GM23338 (cell line): Measurements from ENCODE around the gene HCN2. TPM values are rescaled to one million over a fixed set of nuclear protein-coding genes. Genes with fewer than 3 reads are reported as not detected.

Experiments used
- ATAC-seq: fragments of 200-7000 bp; cut with Tn5 transposase; 3 replicates; pipeline ENCODE4 v1.9.1; 2020
- DNase-seq: peaks from one replicate; pipeline ENCODE4 v3.0.0-alpha.2; 2015; ENCODE audit warnings: low spot score
- H2AFZ ChIP-seq: fragments of 200-600 bp; sonication (generic); 2 replicates; pipeline ENCODE4 v1.8.0; 2016; ENCODE audit warnings: antibody characterized with exemption, mild to moderate bottlenecking, moderate library complexity
- H3F3A ChIP-seq: fragments of 200-600 bp; sonication (generic); replicated peaks from 2 replicates; pipeline ENCODE4 v1.8.0; 2017; ENCODE audit warnings: antibody characterized with exemption, mixed run types, low read depth
- H3K27ac ChIP-seq: fragments of 200-600 bp; sonication (generic); 2 replicates; pipeline ENCODE4 v1.6.1; 2016; ENCODE audit warnings: low read depth
- H3K27me3 ChIP-seq: fragments of 200-600 bp; sonication (generic); 2 replicates; pipeline ENCODE4 v1.8.0; 2016; ENCODE audit warnings: mild to moderate bottlenecking, mixed run types, moderate library complexity; ENCODE audit not compliant: insufficient read depth
- H3K36me3 ChIP-seq: fragments of 200-600 bp; sonication (generic); 2 replicates; pipeline ENCODE4 v1.8.0; 2016; ENCODE audit warnings: mild to moderate bottlenecking; ENCODE audit not compliant: insufficient read depth
- H3K4me1 ChIP-seq: fragments of 200-600 bp; sonication (generic); 2 replicates; pipeline ENCODE4 v1.8.0; 2016; ENCODE audit warnings: mild to moderate bottlenecking, moderate library complexity; ENCODE audit not compliant: insufficient read depth
- H3K4me2 ChIP-seq: fragments of 200-600 bp; sonication (generic); 2 replicates; pipeline ENCODE4 v1.7.1; 2017; ENCODE audit warnings: mixed run types
- H3K4me3 ChIP-seq: fragments of 200-600 bp; sonication (generic); 2 replicates; pipeline ENCODE4 v1.6.1; 2016; ENCODE audit warnings: mixed run types
- H3K79me2 ChIP-seq: fragments of 200-600 bp; sonication (generic); replicated peaks from 2 replicates; pipeline ENCODE4 v1.8.0; 2017; ENCODE audit warnings: mild to moderate bottlenecking; ENCODE audit not compliant: insufficient read depth
- H3K9me2 ChIP-seq: fragments of 200-600 bp; sonication (generic); 2 replicates; pipeline ENCODE4 v1.8.0; 2017; ENCODE audit not compliant: insufficient read depth
- H4K20me1 ChIP-seq: fragments of 200-600 bp; sonication (generic); replicated peaks from 2 replicates; pipeline ENCODE4 v1.8.0; 2017; ENCODE audit warnings: mild to moderate bottlenecking; ENCODE audit not compliant: insufficient read depth
- H3K27ac Mint-ChIP-seq: 2 replicates; pipeline ENCODE4 v1.8.0; 2020; ENCODE audit warnings: inconsistent platforms, mild to moderate bottlenecking, moderate library complexity, mixed read lengths
- H3K27me3 Mint-ChIP-seq: 3 replicates; pipeline ENCODE4 v1.8.0; 2022; ENCODE audit warnings: low read depth, mild to moderate bottlenecking, moderate library complexity, mixed read lengths, inconsistent platforms; ENCODE audit not compliant: insufficient read depth, poor library complexity
- H3K36me3 Mint-ChIP-seq: 3 replicates; pipeline ENCODE4 v1.8.0; 2021; ENCODE audit warnings: low read depth, mild to moderate bottlenecking, inconsistent platforms, moderate library complexity, mixed read lengths
- H3K4me1 Mint-ChIP-seq: 3 replicates; pipeline ENCODE4 v1.8.0; 2020; ENCODE audit warnings: mild to moderate bottlenecking, inconsistent platforms, mixed read lengths
- H3K4me3 Mint-ChIP-seq: 3 replicates; pipeline ENCODE4 v1.8.0; 2021; ENCODE audit warnings: moderate library complexity, mild to moderate bottlenecking, inconsistent platforms, mixed read lengths
- H3K9me3 Mint-ChIP-seq: 3 replicates; pipeline ENCODE4 v1.8.0; 2020; ENCODE audit warnings: moderate library complexity, mild to moderate bottlenecking, inconsistent platforms, mixed read lengths
- CREB1 ChIP-seq: fragments of 250-450 bp; sonication (Bioruptor Pico); IDR thresholded peaks from 2 replicates; pipeline ENCODE4 v1.5.0; 2020; ENCODE audit warnings: low read depth, mild to moderate bottlenecking, moderate library complexity
- EZH2 ChIP-seq: fragments of 200-600 bp; sonication (generic); IDR thresholded peaks from one replicate; pipeline ENCODE4 v1.8.0; 2017; ENCODE audit warnings: antibody characterized with exemption, mild to moderate bottlenecking, low read depth; ENCODE audit not compliant: unreplicated experiment
- EZH2phosphoT487 ChIP-seq: fragments of 200-600 bp; sonication (generic); IDR thresholded peaks from one replicate; pipeline ENCODE4 v1.8.1; 2018; ENCODE audit warnings: antibody characterized with exemption; ENCODE audit not compliant: unreplicated experiment
- JUNB ChIP-seq: IDR thresholded peaks from one replicate; pipeline ENCODE4 v1.6.1; 2016; ENCODE audit warnings: antibody characterized with exemption; ENCODE audit not compliant: unreplicated experiment
- NANOG ChIP-seq: IDR thresholded peaks from 2 replicates; pipeline ENCODE4 v1.6.1; 2016; ENCODE audit warnings: antibody characterized with exemption, borderline replicate concordance
- STAT1 ChIP-seq: IDR thresholded peaks from one replicate; pipeline ENCODE4 v1.6.1; 2016; ENCODE audit warnings: antibody characterized with exemption; ENCODE audit not compliant: unreplicated experiment
- ZNF114 ChIP-seq: fragments of 250-450 bp; sonication (Bioruptor Pico); IDR thresholded peaks from 2 replicates; pipeline ENCODE4 v1.5.0; 2020; ENCODE audit warnings: mild to moderate bottlenecking, moderate library complexity
- polyA plus RNA-seq: library from polyadenylated mRNA; unstranded; fragments of >200 nt; fragmentation: Nextera tagmentation; extraction: Ambion mirVana; gene quantifications from 2 replicates; pipeline ENCODE4 v1.2.1, GENCODE V29; 2016
- total RNA-seq: library from RNA; depleted of rRNA; stranded (reverse); fragments of >200 nt; shearing (Covaris generic); gene quantifications from 2 replicates; pipeline ENCODE4 v1.2.3, GENCODE V29; 2014
- TF ChIP-seq, protein P1 (sequence below), 2 experiments: fragments of 200-600 bp in 1 of 2; sonication (generic) in 1 of 2; conservative IDR thresholded peaks; 2 replicates each; pipeline versions ENCODE4 v1.5.1 to v1.6.1; 2016 to 2017; ENCODE audit warnings: antibody characterized with exemption in 2 of 2, low read depth in 2 of 2, mild to moderate bottlenecking in 2 of 2, moderate library complexity in 1 of 2
- TF ChIP-seq, protein P2 (sequence below): IDR thresholded peaks from 2 replicates; pipeline ENCODE4 v1.6.1; 2016; ENCODE audit warnings: antibody characterized with exemption
- TF ChIP-seq, protein P3 (sequence below): fragments of 250-450 bp; sonication (Bioruptor Pico); IDR thresholded peaks from 2 replicates; pipeline ENCODE4 v1.5.0; 2020; ENCODE audit warnings: mild to moderate bottlenecking, moderate library complexity

HCN2 gene
- total and polyA plus RNA-seq, 2 experiments from 2014 or later = 0.06 to 2.9 TPM

GRCh38 chr19:618247-618619 lies 28.6 kb downstream of the HCN2 start:
- H3K36me3 ChIP-seq = no peaks in the 10 kb centered on the region
- no peaks in the 10 kb centered on the region for H3K27me3 ChIP-seq
- no peaks in the 10 kb centered on the region for H3F3A ChIP-seq
- peaks cover 15% of the 10 kb centered on the region for H3K27me3 Mint-ChIP-seq
- H3K9me2 ChIP-seq = no peaks in the 10 kb centered on the region
- H3K4me3 Mint-ChIP-seq = no peak overlapping the region
- ATAC-seq (no peak), DNase-seq (no peak)
- no peak for TF ChIP-seq STAT1
- TF ChIP-seq, protein P1, sequence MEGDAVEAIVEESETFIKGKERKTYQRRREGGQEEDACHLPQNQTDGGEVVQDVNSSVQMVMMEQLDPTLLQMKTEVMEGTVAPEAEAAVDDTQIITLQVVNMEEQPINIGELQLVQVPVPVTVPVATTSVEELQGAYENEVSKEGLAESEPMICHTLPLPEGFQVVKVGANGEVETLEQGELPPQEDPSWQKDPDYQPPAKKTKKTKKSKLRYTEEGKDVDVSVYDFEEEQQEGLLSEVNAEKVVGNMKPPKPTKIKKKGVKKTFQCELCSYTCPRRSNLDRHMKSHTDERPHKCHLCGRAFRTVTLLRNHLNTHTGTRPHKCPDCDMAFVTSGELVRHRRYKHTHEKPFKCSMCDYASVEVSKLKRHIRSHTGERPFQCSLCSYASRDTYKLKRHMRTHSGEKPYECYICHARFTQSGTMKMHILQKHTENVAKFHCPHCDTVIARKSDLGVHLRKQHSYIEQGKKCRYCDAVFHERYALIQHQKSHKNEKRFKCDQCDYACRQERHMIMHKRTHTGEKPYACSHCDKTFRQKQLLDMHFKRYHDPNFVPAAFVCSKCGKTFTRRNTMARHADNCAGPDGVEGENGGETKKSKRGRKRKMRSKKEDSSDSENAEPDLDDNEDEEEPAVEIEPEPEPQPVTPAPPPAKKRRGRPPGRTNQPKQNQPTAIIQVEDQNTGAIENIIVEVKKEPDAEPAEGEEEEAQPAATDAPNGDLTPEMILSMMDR (conservative IDR thresholded peaks at IDR 0.05; ENCODE audit: low read depth in 2 of 2) = no peak
- TF ChIP-seq EZH2 = no peak
- no peak for TF ChIP-seq JUNB
- no peak for TF ChIP-seq ZNF114 (CRISPR knock-in tag)
- no peak overlapping the region for H3K27ac ChIP-seq
- no peaks in the 10 kb centered on the region for H3K79me2 ChIP-seq
- H3K36me3 Mint-ChIP-seq = peaks cover 36% of the 10 kb centered on the region
- H4K20me1 ChIP-seq = peaks cover 4% of the 10 kb centered on the region; the same call in 1 of the 2 replicates
- no peak overlapping the region for H3K27ac Mint-ChIP-seq
- H3K4me1 ChIP-seq = no peaks in the 10 kb centered on the region
- H3K4me1 Mint-ChIP-seq = peaks cover 3% of the 10 kb centered on the region; the same call in 2 of the 3 replicates
- H2AFZ ChIP-seq = no peak overlapping the region
- no peaks in the 10 kb centered on the region for H3K9me3 Mint-ChIP-seq
- no peak overlapping the region for H3K4me2 ChIP-seq
- no peak overlapping the region for H3K4me3 ChIP-seq

DNA sequence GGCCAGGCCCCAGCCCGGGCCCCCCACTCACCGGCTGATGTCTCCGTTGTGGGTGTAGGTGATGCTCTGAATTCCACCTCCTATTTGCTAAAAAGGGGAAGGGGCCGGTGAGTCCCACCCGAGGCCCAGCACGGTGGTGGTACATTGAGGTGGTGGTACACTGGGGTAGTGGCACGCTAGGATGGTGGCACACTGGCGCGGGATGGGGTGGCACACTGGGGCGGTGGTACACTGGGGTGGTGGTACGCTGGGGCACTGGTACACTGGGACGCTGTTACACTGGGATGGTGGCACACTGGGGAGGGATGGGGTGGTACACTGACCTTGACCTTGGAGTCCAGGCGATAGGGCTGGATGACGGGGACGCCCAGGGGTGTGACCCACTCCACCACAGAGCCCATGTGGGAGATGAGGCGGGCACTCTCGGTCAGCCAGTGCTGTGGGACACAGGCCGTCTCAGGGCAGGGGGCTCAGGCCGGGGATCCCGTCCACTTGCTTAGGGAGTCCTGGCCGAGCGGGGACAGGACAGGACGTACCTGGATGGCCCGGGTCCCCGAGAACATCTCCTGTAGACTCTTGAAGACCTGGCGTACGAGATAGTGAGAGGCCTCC lies 29.1 kb downstream of the HCN2 start:
- Mint-ChIP-seq H3K4me3 (no peak overlapping the region), H3K9me3 (no peaks in the 10 kb centered on the region), H3K27ac (no peak overlapping the region), H3K4me1 (peaks cover 3% of the 10 kb centered on the region; the same call in 2 of the 3 replicates), H3K36me3 (peaks cover 42% of the 10 kb centered on the region), H3K27me3 (peaks cover 15% of the 10 kb centered on the region)
- DNase-seq (no peak), ATAC-seq (no peak)
- Histone ChIP-seq H3K79me2 (no peaks in the 10 kb centered on the region), H3K4me2 (no peak overlapping the region), H2AFZ (no peak overlapping the region), H3K4me3 (no peak overlapping the region), H4K20me1 (peaks cover 4% of the 10 kb centered on the region; the same call in 1 of the 2 replicates), H3K4me1 (no peaks in the 10 kb centered on the region), H3K27ac (no peak overlapping the region), H3F3A (no peaks in the 10 kb centered on the region), H3K9me2 (no peaks in the 10 kb centered on the region), H3K27me3 (no peaks in the 10 kb centered on the region), H3K36me3 (no peaks in the 10 kb centered on the region)
- TF ChIP-seq EZH2phosphoT487 = no peak
- TF ChIP-seq STAT1 = no peak
- no peak for TF ChIP-seq NANOG
- TF ChIP-seq, protein P1 (conservative IDR thresholded peaks at IDR 0.05; ENCODE audit: low read depth in 2 of 2) = no peak
- TF ChIP-seq CREB1 (CRISPR knock-in tag) = no peak
- TF ChIP-seq, protein P2, sequence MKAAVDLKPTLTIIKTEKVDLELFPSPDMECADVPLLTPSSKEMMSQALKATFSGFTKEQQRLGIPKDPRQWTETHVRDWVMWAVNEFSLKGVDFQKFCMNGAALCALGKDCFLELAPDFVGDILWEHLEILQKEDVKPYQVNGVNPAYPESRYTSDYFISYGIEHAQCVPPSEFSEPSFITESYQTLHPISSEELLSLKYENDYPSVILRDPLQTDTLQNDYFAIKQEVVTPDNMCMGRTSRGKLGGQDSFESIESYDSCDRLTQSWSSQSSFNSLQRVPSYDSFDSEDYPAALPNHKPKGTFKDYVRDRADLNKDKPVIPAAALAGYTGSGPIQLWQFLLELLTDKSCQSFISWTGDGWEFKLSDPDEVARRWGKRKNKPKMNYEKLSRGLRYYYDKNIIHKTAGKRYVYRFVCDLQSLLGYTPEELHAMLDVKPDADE = no peak
- TF ChIP-seq, protein P3, sequence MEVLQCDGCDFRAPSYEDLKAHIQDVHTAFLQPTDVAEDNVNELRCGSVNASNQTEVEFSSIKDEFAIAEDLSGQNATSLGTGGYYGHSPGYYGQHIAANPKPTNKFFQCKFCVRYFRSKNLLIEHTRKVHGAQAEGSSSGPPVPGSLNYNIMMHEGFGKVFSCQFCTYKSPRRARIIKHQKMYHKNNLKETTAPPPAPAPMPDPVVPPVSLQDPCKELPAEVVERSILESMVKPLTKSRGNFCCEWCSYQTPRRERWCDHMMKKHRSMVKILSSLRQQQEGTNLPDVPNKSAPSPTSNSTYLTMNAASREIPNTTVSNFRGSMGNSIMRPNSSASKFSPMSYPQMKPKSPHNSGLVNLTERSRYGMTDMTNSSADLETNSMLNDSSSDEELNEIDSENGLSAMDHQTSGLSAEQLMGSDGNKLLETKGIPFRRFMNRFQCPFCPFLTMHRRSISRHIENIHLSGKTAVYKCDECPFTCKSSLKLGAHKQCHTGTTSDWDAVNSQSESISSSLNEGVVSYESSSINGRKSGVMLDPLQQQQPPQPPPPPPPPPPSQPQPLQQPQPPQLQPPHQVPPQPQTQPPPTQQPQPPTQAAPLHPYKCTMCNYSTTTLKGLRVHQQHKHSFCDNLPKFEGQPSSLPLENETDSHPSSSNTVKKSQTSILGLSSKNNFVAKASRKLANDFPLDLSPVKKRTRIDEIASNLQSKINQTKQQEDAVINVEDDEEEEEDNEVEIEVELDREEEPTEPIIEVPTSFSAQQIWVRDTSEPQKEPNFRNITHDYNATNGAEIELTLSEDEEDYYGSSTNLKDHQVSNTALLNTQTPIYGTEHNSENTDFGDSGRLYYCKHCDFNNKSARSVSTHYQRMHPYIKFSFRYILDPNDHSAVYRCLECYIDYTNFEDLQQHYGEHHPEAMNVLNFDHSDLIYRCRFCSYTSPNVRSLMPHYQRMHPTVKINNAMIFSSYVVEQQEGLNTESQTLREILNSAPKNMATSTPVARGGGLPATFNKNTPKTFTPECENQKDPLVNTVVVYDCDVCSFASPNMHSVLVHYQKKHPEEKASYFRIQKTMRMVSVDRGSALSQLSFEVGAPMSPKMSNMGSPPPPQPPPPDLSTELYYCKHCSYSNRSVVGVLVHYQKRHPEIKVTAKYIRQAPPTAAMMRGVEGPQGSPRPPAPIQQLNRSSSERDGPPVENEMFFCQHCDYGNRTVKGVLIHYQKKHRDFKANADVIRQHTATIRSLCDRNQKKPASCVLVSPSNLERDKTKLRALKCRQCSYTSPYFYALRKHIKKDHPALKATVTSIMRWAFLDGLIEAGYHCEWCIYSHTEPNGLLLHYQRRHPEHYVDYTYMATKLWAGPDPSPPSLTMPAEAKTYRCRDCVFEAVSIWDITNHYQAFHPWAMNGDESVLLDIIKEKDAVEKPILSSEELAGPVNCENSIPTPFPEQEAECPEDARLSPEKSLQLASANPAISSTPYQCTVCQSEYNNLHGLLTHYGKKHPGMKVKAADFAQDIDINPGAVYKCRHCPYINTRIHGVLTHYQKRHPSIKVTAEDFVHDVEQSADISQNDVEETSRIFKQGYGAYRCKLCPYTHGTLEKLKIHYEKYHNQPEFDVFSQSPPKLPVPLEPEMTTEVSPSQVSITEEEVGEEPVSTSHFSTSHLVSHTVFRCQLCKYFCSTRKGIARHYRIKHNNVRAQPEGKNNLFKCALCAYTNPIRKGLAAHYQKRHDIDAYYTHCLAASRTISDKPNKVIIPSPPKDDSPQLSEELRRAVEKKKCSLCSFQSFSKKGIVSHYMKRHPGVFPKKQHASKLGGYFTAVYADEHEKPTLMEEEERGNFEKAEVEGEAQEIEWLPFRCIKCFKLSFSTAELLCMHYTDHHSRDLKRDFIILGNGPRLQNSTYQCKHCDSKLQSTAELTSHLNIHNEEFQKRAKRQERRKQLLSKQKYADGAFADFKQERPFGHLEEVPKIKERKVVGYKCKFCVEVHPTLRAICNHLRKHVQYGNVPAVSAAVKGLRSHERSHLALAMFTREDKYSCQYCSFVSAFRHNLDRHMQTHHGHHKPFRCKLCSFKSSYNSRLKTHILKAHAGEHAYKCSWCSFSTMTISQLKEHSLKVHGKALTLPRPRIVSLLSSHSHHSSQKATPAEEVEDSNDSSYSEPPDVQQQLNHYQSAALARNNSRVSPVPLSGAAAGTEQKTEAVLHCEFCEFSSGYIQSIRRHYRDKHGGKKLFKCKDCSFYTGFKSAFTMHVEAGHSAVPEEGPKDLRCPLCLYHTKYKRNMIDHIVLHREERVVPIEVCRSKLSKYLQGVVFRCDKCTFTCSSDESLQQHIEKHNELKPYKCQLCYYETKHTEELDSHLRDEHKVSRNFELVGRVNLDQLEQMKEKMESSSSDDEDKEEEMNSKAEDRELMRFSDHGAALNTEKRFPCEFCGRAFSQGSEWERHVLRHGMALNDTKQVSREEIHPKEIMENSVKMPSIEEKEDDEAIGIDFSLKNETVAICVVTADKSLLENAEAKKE (CRISPR knock-in tag) = no peak
- no peak for TF ChIP-seq JUNB
- no peak for TF ChIP-seq ZNF114 (CRISPR knock-in tag)
